Right cardiac atrium (tissue), 5 donors: Measurements from ENCODE around the gene POC1A. TPM values are rescaled to one million over a fixed set of nuclear protein-coding genes. Genes with fewer than 3 reads are reported as not detected.

ENCODE experiments used
- ATAC-seq, 2 donors: fragments of 200-7000 bp; cut with Tn5 transposase; one replicate each; pipeline versions ENCODE4 v1.8.0 to v1.9.1; 2020; ENCODE audit warnings: moderate library complexity in 2 of 2, mild to moderate bottlenecking in 1 of 2
- DNase-seq, 3 donors: peaks; one replicate each; pipeline ENCODE4 v3.0.0-alpha.2; 2020
- H3K27ac ChIP-seq: one replicate; pipeline ENCODE4 v1.5.1; 2013; ENCODE audit warnings: mild to moderate bottlenecking, low read length, control low read depth, moderate library complexity
- H3K27me3 ChIP-seq: one replicate; pipeline ENCODE4 v1.6.1; 2013; ENCODE audit not compliant: control insufficient read depth, insufficient read depth
- H3K4me1 ChIP-seq: one replicate; pipeline ENCODE4 v1.6.1; 2013; ENCODE audit warnings: low read length; ENCODE audit not compliant: control insufficient read depth, insufficient read depth
- H3K4me3 ChIP-seq: one replicate; pipeline ENCODE4 v1.5.1; 2013; ENCODE audit warnings: low read length, control low read depth
- H3K9me3 ChIP-seq: one replicate; pipeline ENCODE4 v1.6.1; 2013; ENCODE audit warnings: low read length; ENCODE audit not compliant: control insufficient read depth
- WGBS: extraction: QIAGEN DNeasy Blood & Tissue Kit; methylation state at CpG from one replicate; pipeline ENCODE4 v1.1.7; 2013; 5-methylcytosine and 5-hydroxymethylcytosine counted together
- intact Hi-C, 4 donors: fragments of 100-400 bp; cut with DNase I; formaldehyde crosslinking; loops; one replicate each; pipeline versions ENCODE4 v1.11.0 to v1.14.0; 2022 to 2023
- polyA plus RNA-seq: library from polyadenylated mRNA; stranded (reverse); fragments of 200-250 nt; gene quantifications from one replicate; pipeline ENCODE4 v1.2.3, GENCODE V29; 2013
- total RNA-seq, 4 donors: library from RNA; stranded (reverse); fragmentation: NEBNext Ultra II Directional; extraction: Animal tissue kit (Norgen Biotek cat#: 25700); gene quantifications; one replicate each; pipeline ENCODE4 v1.2.1, GENCODE V29; 2021
- donor health status: healthy with polysubstance abuse.
- donor health status: DM: no; HTN: yes; CAD: no.
- donor health status: DM: no; HTN: no; CAD: no.
- donor health status: DM: no; HTN: yes; CAD: no; lungs with severe emphysema.
- donor health status: DM: yes; HTN: yes; CAD: no.

The POC1A gene
- total and polyA plus RNA-seq, 5 donors = 0.75 to 1.4 (median 1.2) TPM

- intact Hi-C loops = no loop called here
- ATAC-seq (no peak), DNase-seq (peak; percentile 10 to 30 (median 10))
- Histone ChIP-seq H3K27me3 (no peaks in the 10 kb centered on the region), H3K27ac (no peak overlapping the region), H3K4me3 (no peak overlapping the region), H3K4me1 (no peaks in the 10 kb centered on the region), H3K9me3 (no peaks in the 10 kb centered on the region)
- 93% methylated on average over 21 of the region's 21 CpGs for WGBS
Measured at GRCh38 chr3:52080830-52081719, 73.1 kb downstream of the POC1A start.

- H3K4me1 ChIP-seq = no peaks in the 10 kb centered on the region
- DNase-seq = peak in 2 of 3 donors; percentile 5 to 22
- H3K27me3 ChIP-seq = no peaks in the 10 kb centered on the region
- ATAC-seq = no peak
- H3K27ac ChIP-seq = no peak overlapping the region
- H3K4me3 ChIP-seq = no peak overlapping the region
- 92% methylated on average over 5 of the region's 5 CpGs for WGBS
- no peaks in the 10 kb centered on the region for H3K9me3 ChIP-seq
- intact Hi-C loops = no loop called here
Measured at GRCh38 chr3:52079958-52080357, 74.3 kb downstream of the POC1A start.

GRCh38 chr3:52078781-52079560, 75.3 kb downstream of the POC1A start:
- no peak overlapping the region for H3K27ac ChIP-seq
- H3K9me3 ChIP-seq = no peaks in the 10 kb centered on the region
- DNase-seq (peak; percentile 9 to 60 (median 23)), ATAC-seq (no peak)
- 94% methylated on average over 19 of the region's 19 CpGs for WGBS
- peaks cover 1% of the 10 kb centered on the region for H3K4me1 ChIP-seq
- no peaks in the 10 kb centered on the region for H3K27me3 ChIP-seq
- intact Hi-C loops = no loop called here
- no peak overlapping the region for H3K4me3 ChIP-seq

GRCh38 chr3:52077925-52078324, 76.3 kb downstream of the POC1A start:
- Histone ChIP-seq H3K27ac (no peak overlapping the region), H3K9me3 (no peaks in the 10 kb centered on the region), H3K4me1 (peaks cover 4% of the 10 kb centered on the region), H3K4me3 (no peak overlapping the region), H3K27me3 (no peaks in the 10 kb centered on the region)
- ATAC-seq = no peak
- intact Hi-C loops = no loop called here
- WGBS = 55% methylated on average over 3 of the region's 3 CpGs
- DNase-seq = peak in 2 of 3 donors; percentile 18 to 30

- peak in 1 of 3 donors; percentile 69 for DNase-seq
- H3K27me3 ChIP-seq = no peaks in the 10 kb centered on the region
- H3K9me3 ChIP-seq = no peaks in the 10 kb centered on the region
- H3K4me1 ChIP-seq = peaks cover 4% of the 10 kb centered on the region
- peak overlapping the region; percentile 22 for H3K27ac ChIP-seq
- WGBS = 48% methylated on average over 14 of the region's 14 CpGs
- intact Hi-C loops = no loop called here
- peak; percentile 36 to 57 for ATAC-seq
- H3K4me3 ChIP-seq = no peak overlapping the region
Measured at GRCh38 chr3:52076896-52077780, 77.1 kb downstream of the POC1A start.

GRCh38 chr3:52073490-52073889, 80.7 kb downstream of the POC1A start:
- no peaks in the 10 kb centered on the region for H3K27me3 ChIP-seq
- peak overlapping the region; percentile 4 for H3K27ac ChIP-seq
- ATAC-seq (peak; percentile 74), DNase-seq (peak; percentile 60 to 82 (median 82))
- H3K4me3 ChIP-seq = no peak overlapping the region
- no peaks in the 10 kb centered on the region for H3K9me3 ChIP-seq
- H3K4me1 ChIP-seq = peaks cover 12% of the 10 kb centered on the region
- WGBS = 42% methylated on average over 7 of the region's 7 CpGs
- intact Hi-C loops = no loop called here

GRCh38 chr3:52072471-52072870, 81.8 kb downstream of the POC1A start:
- H3K4me3 ChIP-seq = no peak overlapping the region

GRCh38 chr3:52072020-52072419, 82.2 kb downstream of the POC1A start:
- H3K9me3 ChIP-seq = no peaks in the 10 kb centered on the region
- H3K4me3 ChIP-seq = no peak overlapping the region
- peaks cover 12% of the 10 kb centered on the region for H3K4me1 ChIP-seq
- intact Hi-C loops = no loop called here
- ATAC-seq (no peak), DNase-seq (no peak)
- no peaks in the 10 kb centered on the region for H3K27me3 ChIP-seq
- 91% methylated on average over 5 of the region's 5 CpGs for WGBS
- no peak overlapping the region for H3K27ac ChIP-seq

More at GRCh38 chr3:52072471-52072870, 81.8 kb downstream of the POC1A start:
- H3K4me1 ChIP-seq = peaks cover 12% of the 10 kb centered on the region
- no peaks in the 10 kb centered on the region for H3K9me3 ChIP-seq
- WGBS = 86% methylated on average over 8 of the region's 8 CpGs
- H3K27me3 ChIP-seq = no peaks in the 10 kb centered on the region
- intact Hi-C loops = no loop called here
- no peak for DNase-seq
- no peak overlapping the region for H3K27ac ChIP-seq
- ATAC-seq = no peak

- H3K4me3 ChIP-seq = no peak overlapping the region
- WGBS = 51% methylated on average over 22 of the region's 22 CpGs
- H3K27me3 ChIP-seq = no peaks in the 10 kb centered on the region
- peak in 2 of 3 donors; percentile 55 to 74 for DNase-seq
- no peaks in the 10 kb centered on the region for H3K9me3 ChIP-seq
- intact Hi-C loops = no loop called here
- peak; percentile 63 for ATAC-seq
- peak overlapping the region; percentile 61 for H3K27ac ChIP-seq
- H3K4me1 ChIP-seq = peaks cover 12% of the 10 kb centered on the region
Measured at GRCh38 chr3:52070724-52071621, 83.2 kb downstream of the POC1A start.

GRCh38 chr3:52069855-52070254, 84.4 kb downstream of the POC1A start:
- Histone ChIP-seq H3K4me3 (no peak overlapping the region), H3K9me3 (no peaks in the 10 kb centered on the region), H3K27ac (peak overlapping the region; percentile 61), H3K27me3 (no peaks in the 10 kb centered on the region), H3K4me1 (peaks cover 12% of the 10 kb centered on the region)
- no peak for DNase-seq
- ATAC-seq = no peak
- 93% methylated on average over 4 of the region's 4 CpGs for WGBS
- intact Hi-C loops = no loop called here
